ENCODE data around the gene ZAP70.

The ZAP70 gene

GRCh38 chr2:97752342-97753334 is 39.3 kb downstream of the ZAP70 start:
- TF ChIP-seq CTCF (conservative IDR thresholded peaks at IDR 0.05), result no peak
- H3K27ac ChIP-seq, result no peak overlapping the region

- H3K27ac ChIP-seq, result no peak overlapping the region
- no peak for TF ChIP-seq CTCF (conservative IDR thresholded peaks at IDR 0.05)
Measured at GRCh38 chr2:97754690-97755346, 41.4 kb downstream of the ZAP70 start.

- TF ChIP-seq CTCF (conservative IDR thresholded peaks at IDR 0.05), result no peak
- H3K27ac ChIP-seq, result no peak overlapping the region
Measured at GRCh38 chr2:97755491-97755890, 42.1 kb downstream of the ZAP70 start.

- H3K27ac ChIP-seq, result no peak overlapping the region
- TF ChIP-seq CTCF (conservative IDR thresholded peaks at IDR 0.05), result no peak
Measured at GRCh38 chr2:97757062-97757461, 43.7 kb downstream of the ZAP70 start.

- no peak overlapping the region for H3K27ac ChIP-seq
- TF ChIP-seq CTCF (conservative IDR thresholded peaks at IDR 0.05), result no peak
Measured at GRCh38 chr2:97758131-97758705, 44.8 kb downstream of the ZAP70 start.

GRCh38 chr2:97759727-97760407 is 46.5 kb downstream of the ZAP70 start:
- no peak overlapping the region for H3K27ac ChIP-seq
- TF ChIP-seq CTCF (conservative IDR thresholded peaks at IDR 0.05), result no peak

Data from VCaP (cell line).